Daoy (cell line): ENCODE results near the gene CCDC121. TPM values are rescaled to one million over a fixed set of nuclear protein-coding genes. Genes with fewer than 3 reads are reported as not detected.
A peak's percentile ranks its signal among the peaks of the same experiment; 100 is the strongest.
"Not testable (repeated sequence)": the region's sequence is repeated elsewhere in the genome, so short reads cannot be mapped to it uniquely, and the experiment has no call there.

Experiments
- DNase-seq: peaks from one replicate; pipeline ENCODE4 v3.0.0-alpha.2; 2015; ENCODE audit warnings: low read depth
- total RNA-seq: library from RNA; depleted of rRNA; stranded (reverse); fragments of >200 nt; shearing (Covaris generic); gene quantifications from 2 replicates; pipeline ENCODE4 v1.2.3, GENCODE V29; 2014

The CCDC121 gene
- total RNA-seq, 1 experiment from 2014 or later = 0.74 TPM

- peak; percentile 63 for DNase-seq
These were observed 8.0 kb upstream of the CCDC121 start for GRCh38 chr2:27636766-27637165.

GRCh38 chr2:27634291-27634690 is 5.5 kb upstream of the CCDC121 start:
- DNase-seq = no peak

DNA sequence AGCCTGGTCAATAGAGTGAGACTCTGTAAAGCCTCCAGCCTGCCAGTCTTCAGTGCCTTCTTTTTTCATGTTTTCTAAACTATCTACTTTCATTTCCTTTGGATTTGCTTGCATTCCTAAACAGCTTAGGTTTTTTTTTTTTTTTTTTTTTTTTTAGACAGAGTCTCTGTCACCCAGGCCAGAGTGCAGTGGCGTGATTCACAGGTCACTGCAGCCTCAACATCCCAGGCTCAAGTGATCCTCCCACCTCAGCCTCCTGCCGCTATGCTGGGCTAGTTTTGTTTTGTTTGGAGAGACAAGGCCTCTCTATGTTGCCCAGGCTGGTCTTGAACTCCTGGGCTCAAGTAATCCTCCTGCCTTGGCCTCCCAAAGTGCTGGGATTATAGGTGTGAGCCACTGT is 1.4 kb upstream of the CCDC121 start:
- not testable (repeated sequence) for DNase-seq

DNA sequence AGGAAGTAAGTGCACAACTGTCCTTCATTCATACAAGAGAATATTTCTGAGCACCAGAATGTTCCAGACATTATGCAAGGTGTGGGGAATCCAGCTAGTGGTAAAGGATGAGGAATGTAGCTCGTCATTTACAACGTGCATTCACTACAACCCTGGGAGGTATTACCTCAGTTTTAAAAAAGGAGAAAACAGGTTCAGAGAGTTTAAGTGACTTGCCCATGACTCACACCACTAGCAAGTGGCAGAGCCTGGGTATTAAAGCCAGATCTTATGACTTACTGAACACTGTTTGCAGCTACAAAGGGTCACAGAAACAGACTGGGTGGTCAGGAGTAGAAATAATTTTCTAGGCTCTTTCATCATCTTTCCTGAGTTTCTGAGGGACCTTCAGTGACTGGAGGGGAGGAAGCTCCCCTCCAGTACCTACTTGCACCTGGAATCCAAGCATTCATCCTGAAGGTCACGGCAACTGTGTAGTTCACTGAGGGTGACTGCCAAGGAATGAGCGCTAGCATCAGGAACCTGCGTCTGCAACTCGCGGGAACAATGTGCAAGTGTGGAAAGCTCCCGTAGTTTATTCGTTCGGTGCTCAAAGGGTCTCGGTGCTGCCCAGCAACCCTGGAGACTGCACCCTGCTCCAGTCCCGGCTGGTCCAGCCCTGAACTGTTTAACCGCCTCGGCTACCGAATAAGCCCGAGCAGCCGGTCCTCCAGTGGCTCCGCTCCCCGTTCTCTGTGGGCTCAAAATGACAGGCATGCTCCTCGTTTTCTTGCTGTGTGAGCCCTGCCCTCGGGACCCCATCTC is 647 bp downstream of the CCDC121 start:
- peak; percentile 87 for DNase-seq

DNA sequence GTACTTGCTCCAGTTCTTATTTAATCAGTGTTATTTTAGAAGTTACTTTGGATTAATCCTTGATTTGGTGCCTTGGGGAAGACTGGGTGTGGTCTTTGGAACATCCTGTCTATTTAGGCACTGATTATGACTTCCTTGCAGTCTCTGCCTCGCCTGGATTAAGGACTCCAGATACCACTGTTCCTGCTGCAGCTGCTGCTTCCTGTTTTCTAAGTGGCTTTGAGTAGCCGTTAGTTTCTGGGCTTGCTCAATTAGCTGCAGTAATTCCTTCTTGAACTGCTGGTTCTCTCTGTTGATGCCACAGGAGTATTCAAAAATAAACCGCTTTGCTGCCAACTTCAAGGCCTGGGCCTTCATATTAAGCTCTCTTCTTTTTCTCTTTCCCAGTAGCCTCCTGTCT is 1.9 kb downstream of the CCDC121 start:
- peak; percentile 33 for DNase-seq

DNA sequence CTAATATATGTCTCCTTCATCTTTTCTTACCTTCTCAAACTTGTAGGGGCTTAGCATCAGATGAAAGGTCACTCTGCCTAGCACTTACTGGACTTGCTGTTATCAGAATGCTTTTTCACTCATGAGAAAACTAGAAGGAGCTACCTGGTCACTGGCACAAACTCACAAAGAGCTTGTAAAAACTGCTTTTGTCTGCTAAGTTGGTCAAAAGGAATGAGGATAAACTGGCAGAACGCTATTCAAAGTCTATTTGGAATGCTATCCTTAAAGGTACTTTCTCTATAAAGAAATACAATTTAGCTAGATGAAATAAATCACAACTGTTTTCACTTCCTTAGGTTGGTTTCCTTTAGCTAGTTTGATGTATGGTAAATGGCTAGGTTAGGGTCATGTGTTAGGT is 2.5 kb downstream of the CCDC121 start:
- not testable (repeated sequence) for DNase-seq

DNA sequence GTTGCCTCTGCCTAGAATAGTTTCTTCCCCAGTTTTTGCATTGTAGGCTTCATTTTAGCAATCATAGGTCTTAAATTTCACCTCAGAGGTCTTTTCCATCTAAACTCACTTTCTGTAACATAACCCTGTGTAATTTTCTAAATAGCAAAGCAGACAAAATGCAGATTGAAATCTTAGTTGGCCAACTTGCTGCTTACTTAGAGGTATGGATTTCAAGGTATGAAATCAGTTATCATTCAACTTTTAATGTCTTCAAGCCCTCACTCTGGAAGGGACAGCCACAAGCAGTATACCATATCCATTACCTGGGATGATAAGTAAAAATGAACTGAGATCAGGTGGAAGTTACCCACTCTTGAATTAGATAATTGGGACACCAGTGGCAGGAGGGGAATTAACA is 3.9 kb downstream of the CCDC121 start:
- DNase-seq = no peak

DNA sequence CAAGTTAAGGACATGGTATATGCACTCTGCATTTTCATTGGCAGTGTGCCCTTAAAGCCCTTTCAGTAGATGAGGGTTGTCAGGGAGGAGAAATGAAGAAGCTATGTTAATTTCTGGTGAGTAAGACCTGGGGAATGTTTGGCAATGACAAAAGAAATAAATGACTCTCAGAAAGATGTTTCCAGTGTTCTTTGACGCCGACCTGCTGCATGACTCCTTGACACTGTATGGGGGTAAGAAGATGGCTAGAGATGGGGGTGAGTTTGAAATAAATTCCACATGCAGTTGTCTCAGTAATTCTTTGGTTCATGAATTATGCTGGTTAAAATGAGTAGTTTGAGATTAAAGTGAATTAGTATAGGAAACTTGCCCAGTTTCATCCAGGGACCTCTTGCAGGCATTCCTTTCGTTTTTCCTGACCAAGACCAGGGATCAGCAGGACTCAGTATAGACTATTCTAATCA is 5.9 kb downstream of the CCDC121 start:
- DNase-seq = peak; percentile 80

- no peak for DNase-seq
These were observed 7.3 kb downstream of the CCDC121 start for GRCh38 chr2:27621524-27621923.

GRCh38 chr2:27615316-27615715 is 13.5 kb downstream of the CCDC121 start:
- DNase-seq = no peak

- no peak for DNase-seq
These were observed 14.8 kb downstream of the CCDC121 start for GRCh38 chr2:27613985-27614384.

- DNase-seq = no peak
These were observed 22.2 kb downstream of the CCDC121 start for GRCh38 chr2:27606611-27607010.

DNA sequence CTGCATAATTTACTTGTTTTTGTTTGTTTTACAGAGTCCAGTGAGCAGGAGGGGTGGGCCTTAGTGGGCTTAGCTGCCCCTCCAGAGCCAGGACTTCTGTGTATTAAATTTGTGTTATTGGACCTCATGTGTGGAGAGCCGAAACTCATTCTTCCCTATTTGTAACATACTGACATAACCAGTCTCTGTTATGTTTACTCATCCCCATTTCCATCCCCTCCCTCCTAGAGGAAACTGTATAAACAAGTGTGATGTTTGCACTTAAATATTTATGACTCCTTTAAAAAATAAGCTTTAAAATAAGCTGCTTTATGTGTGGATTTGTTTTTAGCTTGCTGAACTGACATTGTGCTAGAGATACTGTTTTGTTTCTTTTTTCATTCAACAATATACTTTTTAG is 32.2 kb downstream of the CCDC121 start:
- no peak for DNase-seq

DNA sequence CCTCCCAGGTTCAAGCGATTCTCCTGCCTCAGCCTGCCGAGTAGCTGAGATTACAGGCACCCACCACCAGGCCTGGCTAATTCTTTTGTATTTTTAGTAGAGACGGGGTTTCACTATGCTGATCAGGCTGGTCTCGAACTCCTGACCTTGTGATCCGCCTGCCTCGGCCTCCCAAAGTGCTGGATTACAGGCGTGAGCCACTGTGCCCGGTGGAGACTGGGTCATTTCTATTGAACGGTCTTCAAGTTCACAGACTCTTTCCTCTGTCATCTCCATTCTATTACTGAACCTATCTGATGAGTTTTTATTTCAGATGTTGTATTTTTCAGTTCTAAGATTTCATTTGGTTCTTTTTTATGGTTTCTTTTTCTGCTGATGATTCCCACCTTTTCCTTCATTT is 33.4 kb downstream of the CCDC121 start:
- DNase-seq = not testable (repeated sequence)

- not testable (repeated sequence) for DNase-seq
These were observed 34.6 kb downstream of the CCDC121 start for GRCh38 chr2:27594020-27594703.

- no peak for DNase-seq
These were observed 35.6 kb downstream of the CCDC121 start for GRCh38 chr2:27593240-27593639.

- no peak for DNase-seq
These were observed 37.1 kb downstream of the CCDC121 start for GRCh38 chr2:27591745-27592144.

GRCh38 chr2:27588308-27588707 is 40.5 kb downstream of the CCDC121 start:
- DNase-seq = no peak

DNA sequence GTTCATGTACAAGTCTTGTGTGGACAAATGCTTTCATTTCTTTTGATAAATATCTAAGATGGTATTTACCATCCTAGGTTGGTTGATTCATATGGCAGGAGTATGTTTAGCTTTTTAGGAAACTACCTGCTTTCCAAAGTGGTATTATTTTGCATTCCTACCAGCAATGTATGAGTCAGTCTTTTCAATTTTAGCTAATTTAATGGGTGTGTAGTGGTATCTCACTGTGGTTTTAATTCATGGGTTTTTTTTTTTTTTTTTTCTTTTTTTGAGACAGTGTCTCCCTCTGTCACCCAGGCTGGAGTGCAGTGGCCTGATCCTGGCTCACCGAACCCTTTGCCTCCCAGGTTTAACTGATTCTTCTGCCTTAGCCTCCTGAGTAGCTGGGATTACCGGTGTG is 41.8 kb downstream of the CCDC121 start:
- no peak for DNase-seq

- no peak for DNase-seq
These were observed 44.2 kb downstream of the CCDC121 start for GRCh38 chr2:27584597-27584996.

- DNase-seq = peak; percentile 12
These were observed 45.4 kb downstream of the CCDC121 start for GRCh38 chr2:27583390-27583915.

DNA sequence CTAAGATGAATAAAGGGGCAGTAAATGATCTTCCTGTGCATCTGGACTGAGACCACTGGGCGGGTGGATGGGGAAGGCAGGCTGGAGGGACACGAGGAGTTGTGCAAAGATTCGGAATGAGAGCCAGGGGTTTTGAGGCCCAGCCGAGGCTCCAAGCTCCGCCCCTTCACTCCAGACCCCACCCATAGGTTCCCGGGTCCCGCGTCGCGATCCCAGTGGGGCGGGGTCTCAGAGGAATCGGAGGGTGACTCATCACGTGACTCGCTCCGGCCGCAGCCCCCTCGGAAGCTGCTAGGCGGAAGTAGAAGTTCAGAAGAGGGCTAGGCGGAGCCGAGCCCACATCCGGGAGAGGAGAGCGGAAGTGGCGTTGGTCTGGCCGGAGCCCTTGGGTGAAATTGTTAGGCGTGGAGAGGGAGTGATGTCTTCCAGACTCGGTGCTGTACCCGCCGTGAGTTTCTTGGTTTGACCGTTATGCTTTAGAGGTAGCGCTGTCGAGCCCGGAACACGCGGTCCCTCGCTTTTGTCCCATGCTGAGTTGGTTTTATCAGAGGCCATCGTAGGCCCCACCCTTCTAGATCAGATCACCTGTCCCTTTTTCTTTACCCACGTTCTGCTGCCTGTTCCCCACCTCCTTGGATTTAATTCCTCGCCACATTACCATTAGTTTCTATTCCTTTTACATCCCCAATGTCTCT is 46.0 kb downstream of the CCDC121 start, which contains the start of gene ZNF512:
Gene ZNF512 (plus strand): TSS at position 348 of the 695 bp plus-strand sequence. CDS start 71 bp downstream, at position 419.
- peak; percentile 96 for DNase-seq
